ENCODE data around the gene MAMDC4. TPM values are rescaled to one million over a fixed set of nuclear protein-coding genes. Genes with fewer than 3 reads are reported as not detected.
"Not testable (repeated sequence)": the region's sequence is repeated elsewhere in the genome, so short reads cannot be mapped to it uniquely, and the experiment has no call there.

Gene MAMDC4
- polyA plus RNA-seq, 6 donors from 2014 or later: not detected

DNA sequence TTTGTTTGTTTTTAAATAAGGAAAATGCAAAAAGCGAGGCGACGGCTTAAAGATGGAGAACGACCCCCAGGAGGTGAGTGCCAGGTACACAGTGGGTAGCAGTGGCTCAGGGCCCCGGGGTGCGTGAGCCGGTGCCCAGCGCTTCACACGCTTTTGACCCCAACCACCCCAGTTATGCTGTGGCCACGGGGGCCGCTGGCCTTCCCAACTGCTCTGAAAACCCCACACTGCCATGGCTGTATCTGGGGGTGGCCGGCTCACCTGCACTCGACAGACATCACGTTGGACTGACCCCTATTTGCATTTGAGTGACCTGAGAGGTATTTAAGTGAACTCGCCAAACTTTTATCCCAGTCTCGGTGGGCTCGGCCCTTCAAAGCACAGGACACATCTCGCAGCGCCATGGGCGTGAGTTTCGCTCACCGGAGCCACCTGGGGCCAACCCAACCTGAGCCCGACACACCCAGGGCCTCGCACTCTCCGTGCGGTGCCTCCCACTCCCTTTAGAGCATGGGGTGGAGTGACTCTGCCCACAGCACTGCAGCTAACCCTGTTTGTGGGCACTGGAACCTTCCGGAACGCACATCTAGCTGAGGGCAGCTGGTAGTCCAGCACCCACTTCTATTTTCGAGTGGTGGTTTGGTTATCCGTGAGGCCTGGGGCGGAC is 23.5 kb upstream of the MAMDC4 start:
- no peaks in the 10 kb centered on the region for H3K36me3 Mint-ChIP-seq
- no peak for ATAC-seq (ENCODE audit: low read depth in 2 of 2)
- H3K4me1 Mint-ChIP-seq: peaks cover 0 to 5% (median 0%) of the 10 kb centered on the region in 3 donors
- DNase-seq: no peak
- H3K4me3 Mint-ChIP-seq: no peak overlapping the region
- no peaks in the 10 kb centered on the region for H3K27me3 Mint-ChIP-seq
- H3K27ac Mint-ChIP-seq: no peak overlapping the region
- H3K9me3 Mint-ChIP-seq: no peaks in the 10 kb centered on the region

DNA sequence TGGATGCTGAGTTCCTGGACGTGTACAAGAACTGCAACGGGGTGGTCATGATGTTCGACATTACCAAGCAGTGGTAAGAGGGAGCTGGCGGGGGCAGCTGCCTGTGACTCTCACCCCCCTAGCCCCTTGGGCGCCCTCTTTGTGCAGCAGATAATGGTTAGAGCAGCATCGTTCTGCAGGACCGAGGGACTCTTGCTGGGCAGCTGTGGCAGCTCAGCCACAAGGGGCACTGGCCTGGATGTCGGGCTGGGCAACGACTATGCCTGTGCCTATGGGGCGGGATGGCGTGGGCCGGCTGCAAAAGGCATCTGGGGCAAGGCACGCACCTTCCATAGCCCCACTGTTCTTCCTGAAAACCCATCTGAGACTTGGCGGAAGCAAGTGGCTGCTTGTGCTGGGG is 22.7 kb upstream of the MAMDC4 start:
- Mint-ChIP-seq H3K27me3 (no peaks in the 10 kb centered on the region), H3K27ac (no peak overlapping the region), H3K4me3 (no peak overlapping the region), H3K36me3 (no peaks in the 10 kb centered on the region), H3K9me3 (no peaks in the 10 kb centered on the region), H3K4me1 (peaks cover 0 to 5% (median 0%) of the 10 kb centered on the region in 3 donors)
- DNase-seq: no peak
- ATAC-seq (ENCODE audit: low read depth in 2 of 2): no peak

DNA sequence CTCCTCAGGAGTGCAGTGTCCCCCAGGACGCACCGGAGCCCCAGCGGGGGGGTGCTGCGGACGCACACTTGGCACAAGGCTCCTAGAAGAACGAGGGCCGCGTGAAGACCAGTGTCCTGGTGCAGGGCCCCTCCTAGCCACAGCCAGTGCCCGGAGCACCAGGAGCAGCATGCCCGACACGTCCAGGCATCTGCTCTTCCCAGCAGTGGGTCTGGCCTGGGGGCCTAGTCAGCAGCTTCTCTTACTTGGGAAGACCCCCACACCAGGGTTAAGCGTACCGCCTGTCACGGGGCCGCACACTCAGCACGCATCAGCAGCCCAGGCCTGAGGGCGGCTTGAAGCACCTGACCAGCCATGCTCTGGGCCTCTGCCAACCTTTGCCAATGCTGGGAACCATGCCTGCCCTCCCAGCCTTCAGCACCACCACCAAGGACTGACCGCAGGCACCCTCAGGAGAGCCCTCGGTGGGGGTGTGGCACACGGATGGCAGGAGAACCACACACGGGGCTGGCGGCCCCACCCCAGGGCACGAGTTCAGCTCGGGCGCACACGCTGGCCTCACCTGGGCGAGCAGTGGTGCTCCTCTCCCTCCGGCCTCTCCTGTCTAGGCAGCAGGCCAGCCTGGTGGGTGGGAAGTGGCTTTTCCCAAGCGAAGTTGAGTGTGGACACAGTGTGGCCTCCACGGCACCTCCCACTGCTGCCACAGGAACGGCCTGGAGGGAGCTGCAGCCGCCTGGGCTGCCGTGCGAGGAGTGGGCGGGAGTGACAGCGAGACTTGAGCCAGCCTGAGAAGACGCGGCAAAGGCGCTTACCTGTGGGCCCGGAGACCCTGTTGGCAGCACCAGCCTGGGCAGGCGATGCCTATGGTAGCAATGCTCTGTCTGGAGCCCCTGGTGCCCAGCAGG is 21.9 kb upstream of the MAMDC4 start:
- no peaks in the 10 kb centered on the region for H3K9me3 Mint-ChIP-seq
- H3K27me3 Mint-ChIP-seq: no peaks in the 10 kb centered on the region
- ATAC-seq (ENCODE audit: low read depth in 2 of 2): no peak
- no peak overlapping the region for H3K4me3 Mint-ChIP-seq
- peaks cover 0 to 5% (median 0%) of the 10 kb centered on the region in 3 donors for H3K4me1 Mint-ChIP-seq
- H3K36me3 Mint-ChIP-seq: no peaks in the 10 kb centered on the region
- no peak for DNase-seq
- H3K27ac Mint-ChIP-seq: no peak overlapping the region

DNA sequence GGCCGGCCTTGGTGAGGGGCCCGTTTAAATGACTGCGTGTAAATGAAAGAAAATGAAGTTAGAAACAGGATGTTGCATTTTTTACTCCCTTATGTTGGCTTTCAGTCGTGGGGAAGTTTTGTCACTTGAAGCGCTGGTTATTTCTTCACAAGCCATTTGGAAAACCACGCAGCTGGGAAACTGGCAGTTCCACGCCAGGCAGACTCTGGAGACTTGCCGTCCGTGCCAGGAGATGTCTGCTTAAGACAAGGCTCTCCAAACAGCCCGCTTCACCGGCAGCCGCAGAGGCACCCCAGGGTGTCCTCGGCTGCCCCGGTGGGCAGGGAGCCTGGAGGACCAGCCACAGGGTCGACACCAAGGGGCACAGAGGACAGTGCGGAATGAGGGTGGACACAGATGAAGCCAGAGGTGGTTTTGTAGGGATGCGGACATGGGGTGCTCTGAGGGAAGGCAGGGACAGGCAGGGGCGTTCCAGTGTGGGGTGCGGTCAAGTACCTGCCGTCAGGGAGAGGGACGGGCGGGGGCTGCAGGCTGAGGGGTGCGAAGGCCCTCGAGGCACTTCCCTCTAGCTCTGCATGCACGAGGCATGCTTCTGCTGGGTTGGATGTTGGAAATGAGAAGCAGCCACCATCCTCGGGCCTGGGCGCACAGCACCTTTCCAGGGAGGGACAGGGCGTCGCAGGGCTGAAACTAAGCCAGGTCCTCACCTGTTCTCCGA is 21.0 kb upstream of the MAMDC4 start:
- ATAC-seq (ENCODE audit: low read depth in 2 of 2): no peak
- no peak for DNase-seq
- H3K27me3 Mint-ChIP-seq: no peaks in the 10 kb centered on the region
- H3K9me3 Mint-ChIP-seq: no peaks in the 10 kb centered on the region
- H3K36me3 Mint-ChIP-seq: no peaks in the 10 kb centered on the region
- peak overlapping the region in 1 of 6 donors; percentile 47 for H3K27ac Mint-ChIP-seq
- H3K4me3 Mint-ChIP-seq: no peak overlapping the region
- peaks cover 0 to 5% (median 0%) of the 10 kb centered on the region in 3 donors for H3K4me1 Mint-ChIP-seq

DNA sequence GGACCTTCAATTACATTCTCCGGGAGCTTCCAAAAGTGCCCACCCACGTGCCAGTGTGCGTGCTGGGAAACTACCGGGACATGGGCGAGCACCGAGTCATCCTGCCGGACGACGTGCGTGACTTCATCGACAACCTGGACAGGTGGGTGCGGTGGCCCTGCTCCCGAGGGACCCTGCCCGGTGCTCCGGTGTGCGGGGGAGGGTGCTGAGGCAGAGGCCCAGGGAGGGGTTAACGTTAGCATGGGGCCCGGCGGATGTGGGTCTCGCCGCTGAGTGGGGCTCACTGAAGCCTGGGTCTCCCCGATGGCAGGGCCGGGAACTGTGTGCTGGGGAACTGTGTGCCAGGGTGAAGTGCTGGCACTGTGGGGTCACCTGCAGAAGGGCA is 20.4 kb upstream of the MAMDC4 start:
- DNase-seq: no peak
- H3K27ac Mint-ChIP-seq: no peak overlapping the region
- no peaks in the 10 kb centered on the region for H3K27me3 Mint-ChIP-seq
- H3K4me3 Mint-ChIP-seq: no peak overlapping the region
- peaks cover 0 to 5% (median 0%) of the 10 kb centered on the region in 3 donors for H3K4me1 Mint-ChIP-seq
- no peaks in the 10 kb centered on the region for H3K9me3 Mint-ChIP-seq
- no peaks in the 10 kb centered on the region for H3K36me3 Mint-ChIP-seq
- no peak for ATAC-seq (ENCODE audit: low read depth in 2 of 2)

DNA sequence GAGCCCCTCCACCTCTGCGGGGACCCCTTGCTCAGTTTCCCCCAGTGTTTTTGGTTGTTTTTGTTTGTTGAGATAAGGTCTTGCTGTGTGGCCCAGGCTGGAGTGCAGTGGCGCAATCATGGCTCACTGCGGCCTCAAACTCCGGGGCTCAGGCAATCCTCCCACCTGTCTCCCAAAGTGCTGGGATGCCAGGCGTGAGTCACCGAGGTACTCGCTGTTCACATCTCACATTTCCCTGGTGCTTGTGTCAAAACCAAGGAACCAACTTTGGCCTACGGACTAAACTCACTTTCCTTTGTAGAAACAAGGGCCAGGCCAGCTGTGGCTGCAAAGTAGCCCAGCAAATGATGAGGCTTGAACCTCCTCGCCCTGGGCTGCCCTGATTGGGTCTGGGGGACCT is 19.6 kb upstream of the MAMDC4 start:
- DNase-seq: no peak

DNA sequence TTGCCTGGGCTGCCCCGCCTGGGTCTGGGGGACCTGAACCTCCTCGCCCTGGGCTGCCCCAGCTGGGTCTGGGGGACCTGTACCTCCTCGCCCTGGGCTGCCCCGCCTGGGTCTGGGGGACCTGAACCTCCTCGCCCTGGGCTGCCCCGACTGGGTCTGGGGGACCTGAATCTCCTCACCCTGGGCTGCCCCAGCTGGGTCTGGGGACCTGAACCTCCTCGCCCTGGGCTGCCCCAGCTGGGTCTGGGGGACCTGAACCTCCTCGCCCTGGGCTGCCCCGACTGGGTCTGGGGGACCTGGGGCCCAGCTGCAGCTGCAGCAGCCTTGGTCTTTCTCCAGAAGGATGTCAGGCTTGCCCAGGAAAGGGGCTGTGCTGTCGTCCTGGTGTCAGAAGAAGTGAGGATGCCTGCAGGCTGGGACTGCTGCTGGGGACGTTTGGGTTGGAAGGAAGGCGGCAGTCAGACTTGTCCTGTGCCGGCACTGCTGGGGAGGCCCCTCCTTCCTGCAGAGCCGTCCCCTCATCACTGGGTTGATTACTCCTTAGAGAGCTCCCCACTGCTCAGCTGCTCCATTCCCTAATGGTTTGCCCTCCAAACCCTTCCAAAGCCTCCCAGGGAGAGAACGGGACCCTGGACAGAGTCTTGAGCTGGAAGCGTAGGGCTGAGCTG is 18.6 kb upstream of the MAMDC4 start:
- H3K27me3 Mint-ChIP-seq; H3K4me3 Mint-ChIP-seq; ATAC-seq (ENCODE audit: low read depth in 2 of 2); H3K27ac Mint-ChIP-seq; H3K9me3 Mint-ChIP-seq; H3K4me1 Mint-ChIP-seq; H3K36me3 Mint-ChIP-seq; DNase-seq: not testable (repeated sequence)

More for the DNA sequence above, 19.6 kb upstream of the MAMDC4 start:
- no peaks in the 10 kb centered on the region for H3K27me3 Mint-ChIP-seq
- no peak overlapping the region for H3K4me3 Mint-ChIP-seq
- ATAC-seq (ENCODE audit: low read depth in 2 of 2): no peak
- H3K4me1 Mint-ChIP-seq: peaks cover 0 to 5% (median 0%) of the 10 kb centered on the region in 3 donors
- H3K27ac Mint-ChIP-seq: peak overlapping the region in 1 of 6 donors; percentile 24
- no peaks in the 10 kb centered on the region for H3K9me3 Mint-ChIP-seq
- H3K36me3 Mint-ChIP-seq: no peaks in the 10 kb centered on the region

DNA sequence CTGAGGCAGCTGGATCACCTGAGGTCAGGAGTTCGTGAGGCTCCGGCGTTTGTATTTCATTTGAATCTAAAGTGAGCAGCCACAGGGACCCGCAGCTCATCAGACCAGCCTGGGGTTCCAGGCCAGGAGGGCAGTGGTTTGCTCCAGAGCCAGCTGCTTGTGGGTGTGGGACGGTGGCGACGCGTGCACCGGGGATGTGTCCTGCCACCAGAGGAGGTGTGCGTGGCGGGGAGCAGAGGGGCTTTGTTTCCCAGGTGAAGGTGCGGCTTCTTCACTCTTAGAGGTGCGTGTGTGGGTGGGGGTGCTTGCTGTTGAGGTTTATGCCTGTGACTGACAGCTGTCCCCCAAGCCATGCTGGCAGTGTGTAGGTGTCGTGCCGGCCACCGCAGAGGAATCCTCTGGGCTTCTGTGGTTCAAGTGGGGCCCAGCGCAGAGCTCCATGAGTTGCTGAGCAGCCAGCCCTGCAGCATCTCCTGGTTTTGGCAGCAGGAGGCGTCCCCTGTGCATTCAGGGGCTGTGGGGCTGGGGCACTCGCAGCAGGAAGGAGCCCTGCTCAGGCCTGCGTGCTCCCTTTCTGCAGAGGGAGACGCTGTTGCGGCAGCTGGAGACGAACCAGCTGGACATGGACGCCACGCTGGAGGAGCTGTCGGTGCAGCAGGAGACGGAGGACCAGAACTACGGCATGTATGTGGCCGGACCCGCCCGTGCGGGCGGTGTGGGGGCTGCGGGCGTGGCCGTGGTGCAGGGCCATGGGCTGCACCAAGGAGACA is 16.8 kb upstream of the MAMDC4 start:
- Mint-ChIP-seq H3K4me3 (no peak overlapping the region), H3K9me3 (no peaks in the 10 kb centered on the region), H3K27me3 (no peaks in the 10 kb centered on the region), H3K27ac (no peak overlapping the region), H3K4me1 (peaks cover 0 to 6% (median 5%) of the 10 kb centered on the region in 3 donors), H3K36me3 (peaks cover 0 to 8% of the 10 kb centered on the region in 2 donors)
- no peak for ATAC-seq (ENCODE audit: low read depth in 2 of 2)
- DNase-seq: no peak

DNA sequence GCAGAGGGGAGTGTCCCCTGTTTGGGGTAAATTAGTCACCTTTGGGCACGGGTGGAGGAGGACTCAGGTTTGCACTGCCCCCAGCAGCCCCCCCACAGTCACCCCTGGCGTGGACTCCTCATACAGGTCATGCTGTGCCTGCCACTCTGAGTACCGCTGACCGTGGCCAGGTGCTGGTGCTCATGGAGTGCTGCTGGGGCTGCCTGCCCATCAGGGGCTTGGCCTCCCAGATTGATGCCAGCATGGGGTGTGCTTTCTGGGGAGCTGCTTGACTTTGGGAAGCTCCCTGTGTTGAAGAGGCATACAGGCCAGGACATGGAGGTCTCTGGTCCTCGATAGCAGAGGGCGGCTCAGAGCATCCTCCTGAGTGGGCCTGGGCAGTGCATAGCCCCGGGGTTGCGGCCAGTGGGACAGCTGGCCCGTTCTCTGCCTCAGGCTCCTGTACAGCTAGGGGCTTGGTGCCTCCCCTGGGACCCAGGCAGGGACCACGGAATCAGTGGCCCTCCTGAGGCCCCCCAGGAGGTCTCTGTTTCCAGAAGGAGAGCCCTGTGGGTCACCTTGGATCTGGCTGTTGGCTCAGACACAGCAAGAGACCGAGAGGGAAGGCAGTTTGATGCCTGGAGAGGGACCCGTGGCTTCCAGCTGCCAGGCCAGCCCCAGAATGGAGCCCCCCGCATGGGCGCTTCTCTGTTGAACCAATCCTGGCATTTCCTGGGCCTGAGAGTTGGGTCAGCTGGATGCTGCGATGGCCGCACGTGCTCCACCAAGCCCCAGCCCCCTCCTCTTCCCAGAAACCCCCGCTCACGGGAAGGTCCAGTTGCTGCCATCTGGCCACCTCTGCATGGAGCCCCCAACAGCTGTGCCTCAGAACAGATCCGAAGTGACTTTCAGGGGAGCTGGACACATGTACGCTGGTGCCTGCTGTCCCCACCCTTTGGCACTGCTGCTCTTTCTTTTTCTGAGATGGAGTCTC is 15.9 kb upstream of the MAMDC4 start:
- no peaks in the 10 kb centered on the region for H3K27me3 Mint-ChIP-seq
- peaks cover 0 to 8% of the 10 kb centered on the region in 2 donors for H3K36me3 Mint-ChIP-seq
- no peak overlapping the region for H3K4me3 Mint-ChIP-seq
- peaks cover 0 to 6% (median 5%) of the 10 kb centered on the region in 3 donors for H3K4me1 Mint-ChIP-seq
- ATAC-seq (ENCODE audit: low read depth in 2 of 2) (no peak), DNase-seq (no peak)
- H3K27ac Mint-ChIP-seq: no peak overlapping the region
- no peaks in the 10 kb centered on the region for H3K9me3 Mint-ChIP-seq

DNA sequence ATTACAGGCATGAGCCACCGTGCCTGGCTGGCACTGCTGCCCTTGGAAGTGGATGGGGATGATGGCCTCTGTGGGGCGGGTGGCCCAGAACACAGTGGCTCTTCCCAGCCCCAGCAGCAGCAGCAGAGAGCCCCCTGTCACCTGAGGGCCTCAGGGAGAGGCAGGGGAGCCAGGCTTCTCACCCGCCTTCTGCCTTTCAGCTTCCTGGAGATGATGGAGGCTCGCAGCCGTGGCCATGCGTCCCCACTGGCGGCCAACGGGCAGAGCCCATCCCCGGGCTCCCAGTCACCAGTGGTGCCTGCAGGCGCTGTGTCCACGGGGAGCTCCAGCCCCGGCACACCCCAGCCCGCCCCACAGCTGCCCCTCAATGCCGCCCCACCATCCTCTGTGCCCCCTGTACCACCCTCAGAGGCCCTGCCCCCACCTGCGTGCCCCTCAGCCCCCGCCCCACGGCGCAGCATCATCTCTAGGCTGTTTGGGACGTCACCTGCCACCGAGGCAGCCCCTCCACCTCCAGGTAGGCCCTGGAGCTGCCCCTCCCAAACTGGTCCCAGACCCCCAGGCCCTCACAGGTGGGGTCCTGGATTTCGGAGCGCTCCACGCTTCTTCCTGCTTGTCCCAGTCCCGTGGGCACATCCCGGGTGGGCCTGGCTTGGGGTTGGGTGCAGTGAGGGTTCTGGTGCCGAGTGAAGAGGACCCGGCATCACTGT is 14.8 kb upstream of the MAMDC4 start:
- DNase-seq (no peak), ATAC-seq (ENCODE audit: low read depth in 2 of 2) (no peak)
- Mint-ChIP-seq H3K4me3 (no peak overlapping the region), H3K27me3 (peaks cover 0 to 2% (median 0%) of the 10 kb centered on the region in 3 donors), H3K9me3 (no peaks in the 10 kb centered on the region), H3K27ac (no peak overlapping the region), H3K36me3 (peaks cover 0 to 8% of the 10 kb centered on the region in 2 donors), H3K4me1 (peaks cover 3 to 10% (median 7%) of the 10 kb centered on the region in 3 donors)

DNA sequence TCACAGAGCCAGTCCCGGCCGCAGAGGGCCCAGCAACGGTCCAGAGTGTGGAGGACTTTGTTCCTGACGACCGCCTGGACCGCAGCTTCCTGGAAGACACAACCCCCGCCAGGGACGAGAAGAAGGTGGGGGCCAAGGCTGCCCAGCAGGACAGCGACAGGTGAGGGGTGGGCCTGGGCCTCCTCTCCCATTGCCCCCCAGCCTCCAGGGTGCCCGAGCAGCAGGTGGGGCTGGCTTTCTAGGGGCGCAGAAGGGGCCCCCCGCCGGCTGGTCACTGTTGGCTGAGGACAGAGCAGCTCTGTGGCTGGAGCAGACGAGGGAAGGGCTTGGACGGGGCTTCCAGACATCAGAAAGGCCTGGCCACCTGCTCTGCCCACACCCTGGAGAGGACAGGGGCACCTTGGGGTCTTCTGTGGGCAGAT is 14.3 kb upstream of the MAMDC4 start:
- not testable (repeated sequence) for H3K27me3 Mint-ChIP-seq; H3K36me3 Mint-ChIP-seq; ATAC-seq (ENCODE audit: low read depth in 2 of 2); H3K27ac Mint-ChIP-seq; H3K4me3 Mint-ChIP-seq; DNase-seq; H3K9me3 Mint-ChIP-seq
- peaks cover 5 to 14% (median 9%) of the 10 kb centered on the region in 3 donors for H3K4me1 Mint-ChIP-seq

Measured in naive B cell (primary cell).